Measurements from ENCODE around the gene UBC.
"Not testable (repeated sequence)": the region's sequence is repeated elsewhere in the genome, so short reads cannot be mapped to it uniquely, and the experiment has no call there.

UBC gene

GRCh38 chr12:124925117-124925516 is 10.7 kb upstream of the UBC start:
- DNase-seq (ENCODE audit: low read depth) = no peak
- TF ChIP-seq POLR2A (IDR thresholded peaks at IDR 0.05; ENCODE audit: extremely low read depth, insufficient read length) (no peak), MAX (IDR thresholded peaks at IDR 0.05; ENCODE audit: low read depth, low read length) (no peak), CTCF (IDR thresholded peaks at IDR 0.05; ENCODE audit: low read depth, low read length) (no peak), MYC (IDR thresholded peaks at IDR 0.05; ENCODE audit: low read depth, low read length) (no peak)

GRCh38 chr12:124923905-124924734 is 9.7 kb upstream of the UBC start:
- no peak overlapping the region for H3K4me3 ChIP-seq (ENCODE audit: low read depth, low read length)
- peak; percentile 54 for DNase-seq (ENCODE audit: low read depth)
- TF ChIP-seq CTCF (IDR thresholded peaks at IDR 0.05; ENCODE audit: low read depth, low read length) (no peak), POLR2A (IDR thresholded peaks at IDR 0.05; ENCODE audit: extremely low read depth, insufficient read length) (no peak), MAX (IDR thresholded peaks at IDR 0.05; ENCODE audit: low read depth, low read length) (no peak), MYC (IDR thresholded peaks at IDR 0.05; ENCODE audit: low read depth, low read length) (no peak)

More at GRCh38 chr12:124925117-124925516, 10.7 kb upstream of the UBC start:
- no peak overlapping the region for H3K4me3 ChIP-seq (ENCODE audit: low read depth, low read length)

GRCh38 chr12:124921200-124922031 is 7.0 kb upstream of the UBC start:
- TF ChIP-seq MYC (IDR thresholded peaks at IDR 0.05; ENCODE audit: low read depth, low read length) (peak; percentile 93), CTCF (IDR thresholded peaks at IDR 0.05; ENCODE audit: low read depth, low read length) (no peak), POLR2A (IDR thresholded peaks at IDR 0.05; ENCODE audit: extremely low read depth, insufficient read length) (peak; percentile 68), MAX (IDR thresholded peaks at IDR 0.05; ENCODE audit: low read depth, low read length) (peak; percentile 91)
- DNase-seq (ENCODE audit: low read depth) = peak; percentile 97
- peak overlapping the region; percentile 61 for H3K4me3 ChIP-seq (ENCODE audit: low read depth, low read length)

- peak overlapping the region; percentile 61 for H3K4me3 ChIP-seq (ENCODE audit: low read depth, low read length)
- DNase-seq (ENCODE audit: low read depth) = no peak
- TF ChIP-seq MAX (IDR thresholded peaks at IDR 0.05; ENCODE audit: low read depth, low read length) (no peak), POLR2A (IDR thresholded peaks at IDR 0.05; ENCODE audit: extremely low read depth, insufficient read length) (no peak), MYC (IDR thresholded peaks at IDR 0.05; ENCODE audit: low read depth, low read length) (no peak), CTCF (IDR thresholded peaks at IDR 0.05; ENCODE audit: low read depth, low read length) (no peak)
These were observed 6.0 kb upstream of the UBC start for GRCh38 chr12:124920353-124920935.

- TF ChIP-seq MYC (IDR thresholded peaks at IDR 0.05; ENCODE audit: low read depth, low read length) = no peak
- TF ChIP-seq CTCF (IDR thresholded peaks at IDR 0.05; ENCODE audit: low read depth, low read length) = no peak
- no peak for TF ChIP-seq MAX (IDR thresholded peaks at IDR 0.05; ENCODE audit: low read depth, low read length)
- TF ChIP-seq POLR2A (IDR thresholded peaks at IDR 0.05; ENCODE audit: extremely low read depth, insufficient read length) = no peak
- peak; percentile 44 for DNase-seq (ENCODE audit: low read depth)
- H3K4me3 ChIP-seq (ENCODE audit: low read depth, low read length) = no peak overlapping the region
These were observed 5.3 kb upstream of the UBC start for GRCh38 chr12:124919521-124920352.

- H3K4me3 ChIP-seq (ENCODE audit: low read depth, low read length) = peak overlapping the region; percentile 60
- not testable (repeated sequence) for DNase-seq (ENCODE audit: low read depth)
These were observed 4.2 kb upstream of the UBC start for GRCh38 chr12:124918622-124918988.
